Transverse colon (tissue), 4 donors: ENCODE results near the gene RNF150. TPM values are rescaled to one million over a fixed set of nuclear protein-coding genes. Genes with fewer than 3 reads are reported as not detected.

Experiments
- DNase-seq: peaks from one replicate; pipeline ENCODE4 v3.0.0-alpha.2; 2019
- H3K27ac ChIP-seq, 4 donors: fragments of 200-600 bp; sonication (generic); 2 replicates each; pipeline ENCODE4 v1.5.1; 2016 to 2018; ENCODE audit warnings: inconsistent platforms in 4 of 4
- H3K27me3 ChIP-seq: fragments of 200-600 bp; sonication (generic); 2 replicates; pipeline ENCODE4 v1.5.1; 2017; ENCODE audit warnings: inconsistent platforms
- H3K36me3 ChIP-seq, 4 donors: fragments of 200-600 bp; sonication (generic); 2 replicates each; pipeline ENCODE4 v1.5.1; 2017 to 2019; ENCODE audit warnings: inconsistent platforms in 4 of 4
- H3K4me1 ChIP-seq, 4 donors: fragments of 200-600 bp; sonication (generic); 2 replicates each; pipeline ENCODE4 v1.5.1; 2017 to 2020; ENCODE audit warnings: inconsistent platforms in 4 of 4
- H3K4me3 ChIP-seq, 4 donors: fragments of 200-600 bp; sonication (generic); 1 replicate in 1 of 4; 2 replicates in 3 of 4; pipeline versions ENCODE4 v1.5.1 to v1.6.1; 2017 to 2019; ENCODE audit warnings: inconsistent platforms in 4 of 4
- H3K9me3 ChIP-seq, 2 donors: fragments of 200-600 bp; sonication (generic); 2 replicates each; pipeline ENCODE4 v1.5.1; 2017 to 2019; ENCODE audit warnings: inconsistent platforms in 2 of 2
- CTCF ChIP-seq, 5 experiments: fragments of 200-600 bp in 3 of 5; fragments of 450-650 bp in 2 of 5; sonication (generic) in 3 of 5; IDR thresholded peaks; 1 replicate in 2 of 5; 2 replicates in 3 of 5; pipeline ENCODE4 v1.5.1; 2016 to 2017; ENCODE audit warnings: antibody characterized with exemption in 5 of 5, inconsistent platforms in 3 of 5, mild to moderate bottlenecking in 2 of 5, moderate library complexity in 1 of 5
- EP300 ChIP-seq: sonication (generic); formaldehyde crosslinking; IDR thresholded peaks from one replicate; pipeline ENCODE4 v1.6.1; 2017; ENCODE audit warnings: antibody characterized with exemption, low read depth
- POLR2A ChIP-seq: fragments of 450-650 bp; IDR thresholded peaks from one replicate; pipeline ENCODE4 v1.6.1; 2016; ENCODE audit warnings: antibody characterized with exemption, mild to moderate bottlenecking, moderate library complexity
- POLR2AphosphoS5 ChIP-seq, 3 donors: sonication (generic); formaldehyde crosslinking; IDR thresholded peaks; one replicate each; pipeline ENCODE4 v1.6.1; 2016; ENCODE audit warnings: antibody characterized with exemption in 3 of 3
- WGBS, 2 donors: methylation state at CpG; one replicate each; pipeline ENCODE4 v1.1.5; 2018; ENCODE audit warnings: low coverage in 1 of 2; 5-methylcytosine and 5-hydroxymethylcytosine counted together
- in situ Hi-C, 4 donors: fragments of 200-750 bp; cut with MboI; loops; one replicate each; pipeline versions ENCODE4 v1.15.0 to v1.15.1; 2017; ENCODE audit warnings: low sequenced_read_pairs in 3 of 4, low pct_ligation_motif_present in 1 of 4, low pct_unique_long_range_greater_than_20kb in 1 of 4
- intact Hi-C: fragments of 100-400 bp; cut with DNase I; formaldehyde crosslinking; loops from one replicate; pipeline ENCODE4 v1.15.1; 2023; ENCODE audit warnings: low total_unique reads
- total RNA-seq, 4 donors: library from RNA; depleted of rRNA; stranded (reverse); fragments of >200 nt; gene quantifications; one replicate each; pipeline ENCODE4 v1.1.0, GENCODE V29; 2016

RNF150 gene
- total RNA-seq, 4 donors from 2014 or later: 2.8 to 15.3 (median 7.9) TPM

DNA sequence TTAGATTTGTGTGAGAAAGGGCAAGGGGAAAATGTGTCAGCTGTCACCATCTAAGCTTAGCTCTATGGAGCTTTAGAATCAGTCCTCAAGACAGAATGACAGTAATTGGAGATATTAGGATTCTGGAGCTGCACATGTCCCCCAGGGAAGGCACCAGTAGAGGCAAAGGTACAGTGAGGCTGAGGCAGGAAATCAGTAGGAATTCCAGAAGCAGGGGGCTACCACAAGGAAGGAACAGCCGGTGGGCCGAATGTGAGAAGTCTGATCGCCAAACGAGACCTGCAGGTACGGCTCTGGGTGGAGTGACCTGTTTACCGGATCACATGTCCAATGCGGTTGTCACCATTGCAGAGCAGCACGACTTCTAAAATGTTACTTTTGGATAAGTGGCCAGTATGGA is 52.6 kb downstream of the RNF150 start:
- no peaks in the 10 kb centered on the region for H3K27me3 ChIP-seq
- in situ Hi-C loops: no loop called here
- no peaks in the 10 kb centered on the region for H3K36me3 ChIP-seq
- peaks cover 0 to 4% (median 0%) of the 10 kb centered on the region in 4 donors for H3K4me1 ChIP-seq
- H3K27ac ChIP-seq: no peak overlapping the region
- WGBS, 2 donors: 70 to 89% methylated on average over 4 to 8 of the region's 8 CpGs
- TF ChIP-seq EP300: no peak
- TF ChIP-seq POLR2A: no peak
- no peak for TF ChIP-seq CTCF (IDR thresholded peaks at IDR 0.05)
- TF ChIP-seq POLR2AphosphoS5 (IDR thresholded peaks at IDR 0.05): no peak
- DNase-seq: no peak
- H3K9me3 ChIP-seq: no peaks in the 10 kb centered on the region
- no peak overlapping the region for H3K4me3 ChIP-seq
- intact Hi-C loops: no loop called here

DNA sequence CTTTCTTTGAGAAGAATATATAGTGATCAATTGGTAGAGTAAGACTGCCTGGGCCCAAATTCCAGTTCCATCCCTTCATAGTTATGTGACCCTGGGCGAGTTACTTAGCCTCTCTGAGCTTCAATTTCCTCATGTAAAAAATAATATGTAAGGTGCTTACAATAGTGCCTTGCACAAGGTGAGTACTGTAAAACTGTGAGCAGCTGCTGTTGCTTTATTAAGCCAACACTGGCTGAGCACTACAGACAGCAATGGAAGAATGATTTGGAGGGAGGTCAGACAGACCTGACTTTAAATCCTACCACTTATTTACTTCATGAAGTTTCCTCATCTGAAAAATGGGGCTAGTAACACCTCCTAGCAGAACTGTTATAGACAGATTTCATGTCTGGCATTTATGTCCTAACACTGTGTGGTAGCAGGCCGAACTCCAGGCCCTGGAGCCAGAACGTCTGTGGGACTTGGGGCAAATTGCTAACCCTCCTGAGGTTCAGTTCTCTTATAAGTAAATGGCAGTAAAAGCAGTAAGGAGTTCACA is 53.8 kb downstream of the RNF150 start:
- no peak for TF ChIP-seq POLR2AphosphoS5 (IDR thresholded peaks at IDR 0.05)
- TF ChIP-seq CTCF (IDR thresholded peaks at IDR 0.05): no peak
- no peak for TF ChIP-seq EP300
- no peak for TF ChIP-seq POLR2A
- intact Hi-C loops: no loop called here
- no peaks in the 10 kb centered on the region for H3K36me3 ChIP-seq
- 59 to 100% methylated on average over 1 to 3 of the region's 3 CpGs for WGBS, 2 donors
- H3K27me3 ChIP-seq: no peaks in the 10 kb centered on the region
- in situ Hi-C loops: no loop called here
- DNase-seq: no peak
- peaks cover 0 to 4% (median 0%) of the 10 kb centered on the region in 4 donors for H3K4me1 ChIP-seq
- H3K9me3 ChIP-seq: no peaks in the 10 kb centered on the region
- H3K4me3 ChIP-seq: no peak overlapping the region
- peak overlapping the region in 1 of 4 donors; percentile 15 for H3K27ac ChIP-seq

GRCh38 chr4:141078871-141079270 is 54.4 kb downstream of the RNF150 start:
- in situ Hi-C loops (no loop called here), intact Hi-C loops (no loop called here)
- H3K36me3 ChIP-seq: no peaks in the 10 kb centered on the region
- H3K4me3 ChIP-seq: no peak overlapping the region
- no peaks in the 10 kb centered on the region for H3K9me3 ChIP-seq
- H3K27ac ChIP-seq: no peak overlapping the region
- H3K27me3 ChIP-seq: no peaks in the 10 kb centered on the region
- no peak for DNase-seq
- no peak for TF ChIP-seq CTCF (IDR thresholded peaks at IDR 0.05)
- no peak for TF ChIP-seq POLR2A
- no peak for TF ChIP-seq POLR2AphosphoS5 (IDR thresholded peaks at IDR 0.05)
- peaks cover 0 to 4% (median 0%) of the 10 kb centered on the region in 4 donors for H3K4me1 ChIP-seq

DNA sequence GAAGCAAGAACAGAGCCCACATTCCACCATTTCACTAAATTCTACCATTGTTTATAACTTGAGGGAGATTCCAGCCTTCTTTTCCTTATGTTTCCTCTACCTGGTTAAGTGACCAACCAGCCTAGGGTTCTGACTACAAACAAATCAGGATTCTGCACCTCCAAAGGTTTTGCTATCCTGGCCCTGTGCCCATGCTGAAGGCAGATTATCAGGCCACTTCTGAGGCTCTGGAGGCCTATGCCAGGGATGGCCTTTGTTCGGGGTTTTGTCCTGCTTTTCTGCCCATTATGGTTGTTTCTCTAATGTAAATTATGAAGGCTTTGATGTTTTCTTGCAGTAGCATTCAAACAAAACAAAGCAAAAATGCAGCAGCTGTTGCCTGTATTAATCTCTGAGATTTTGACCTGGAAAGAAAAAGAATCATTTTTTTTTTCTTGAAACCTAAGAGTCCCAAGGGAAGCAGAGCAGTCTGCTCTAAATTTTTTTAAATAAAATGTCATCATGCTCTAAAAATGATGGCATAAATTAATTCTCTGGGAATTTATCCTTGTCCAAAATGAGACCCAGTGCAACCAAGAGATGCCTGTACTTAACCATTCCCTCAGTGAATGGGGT is 55.6 kb downstream of the RNF150 start:
- DNase-seq: no peak
- no peaks in the 10 kb centered on the region for H3K9me3 ChIP-seq
- in situ Hi-C loops: no loop called here
- peaks cover 0 to 4% (median 0%) of the 10 kb centered on the region in 4 donors for H3K4me1 ChIP-seq
- no peaks in the 10 kb centered on the region for H3K36me3 ChIP-seq
- 40 to 68% methylated on average over 1 of the region's 1 CpG for WGBS, 2 donors
- TF ChIP-seq POLR2A (no peak), EP300 (no peak), CTCF (IDR thresholded peaks at IDR 0.05) (no peak), POLR2AphosphoS5 (IDR thresholded peaks at IDR 0.05) (no peak)
- intact Hi-C loops: no loop called here
- H3K27me3 ChIP-seq: no peaks in the 10 kb centered on the region
- no peak overlapping the region for H3K4me3 ChIP-seq
- H3K27ac ChIP-seq: no peak overlapping the region
